A549 (cell line): ENCODE measurements around the gene STRN. TPM values are rescaled to one million over a fixed set of nuclear protein-coding genes. Genes with fewer than 3 reads are reported as not detected.
"Not testable (repeated sequence)": the region's sequence is repeated elsewhere in the genome, so short reads cannot be mapped to it uniquely, and the experiment has no call there.

Experiments used
- ATAC-seq, 2 experiments: fragments of 200-7000 bp in 1 of 2; fragments of >200 bp in 1 of 2; cut with Nextera tagmentation in 1 of 2; cut with Tn5 transposase in 1 of 2; 3 replicates each; pipeline versions ENCODE4 v1.8.0 to v1.9.1; 2018 to 2020; ENCODE audit warnings: mild to moderate bottlenecking in 1 of 2, moderate library complexity in 1 of 2
- CTCF ChIA-PET: fragments of 300-600 bp; sonication (Branson Sonifier 250); formaldehyde crosslinking; extraction: SDS; loops from one replicate; lab custom pipeline; 2021; ENCODE audit warnings: antibody characterized with exemption, inconsistent platforms; lab: Yijun Ruan, JAX
- POLR2A ChIA-PET: fragments of 350-600 bp; formaldehyde crosslinking; extraction: SDS; loops from one replicate; lab custom pipeline; 2021; ENCODE audit warnings: antibody characterized with exemption, inconsistent platforms; lab: Yijun Ruan, JAX
- DNase-seq, 2 experiments: peaks; one replicate each; pipeline versions ENCODE4 v3.0.0 to v3.0.0-alpha.2; 2011 to 2016; ENCODE audit warnings: low read depth in 1 of 2, low spot score in 1 of 2
- FAIRE-seq: peaks from 2 replicates; lab custom pipeline; 2011; peaks lifted over from hg19 to GRCh38; lab: Jason Lieb, UNC
- H3K27ac ChIP-seq, 2 experiments: fragments of >200 bp; sonication (Bioruptor Twin); formaldehyde crosslinking; 3 replicates each; pipeline ENCODE4 v1.5.1; 2016 to 2017
- H3K4me1 ChIP-seq: fragments of >200 bp; sonication (Bioruptor Twin); formaldehyde crosslinking; 3 replicates; pipeline ENCODE4 v1.6.1; 2016
- H3K4me2 ChIP-seq: fragments of >200 bp; sonication (Bioruptor Twin); formaldehyde crosslinking; 3 replicates; pipeline ENCODE4 v1.6.1; 2016
- H3K4me3 ChIP-seq: fragments of >200 bp; sonication (Bioruptor Twin); formaldehyde crosslinking; 3 replicates; pipeline ENCODE4 v1.5.1; 2016
- H3K9me3 ChIP-seq: fragments of >200 bp; sonication (Bioruptor Twin); formaldehyde crosslinking; 3 replicates; pipeline ENCODE4 v1.6.1; 2016
- CBX2 ChIP-seq: fragments of 200-600 bp; sonication (generic); IDR thresholded peaks from 2 replicates; pipeline ENCODE4 v1.6.1; 2016; ENCODE audit warnings: low read depth, mild to moderate bottlenecking, borderline replicate concordance
- CEBPB ChIP-seq, 2 experiments: fragments of >200 bp in 1 of 2; sonication (Bioruptor Twin) in 1 of 2; formaldehyde crosslinking in 1 of 2; IDR thresholded peaks; 2 replicates each; pipeline ENCODE4 v1.6.1; 2012 to 2016
- CHD4 ChIP-seq: fragments of 200-600 bp; sonication (generic); IDR thresholded peaks from 2 replicates; pipeline ENCODE4 v1.6.1; 2016; ENCODE audit warnings: antibody characterized with exemption, mild to moderate bottlenecking, borderline replicate concordance
- FOSL2 ChIP-seq, 2 experiments: fragments of 450-650 bp in 1 of 2; fragments of >200 bp in 1 of 2; sonication (Bioruptor Twin) in 1 of 2; formaldehyde crosslinking; IDR thresholded peaks; 2 replicates each; pipeline versions ENCODE4 v1.5.0 to v1.6.1; 2016 to 2020; ENCODE audit warnings: mild to moderate bottlenecking in 1 of 2, moderate library complexity in 1 of 2
- FOXS1 ChIP-seq: fragments of 250-450 bp; sonication (Bioruptor Pico); IDR thresholded peaks from 2 replicates; pipeline ENCODE4 v1.5.0; 2020; ENCODE audit warnings: mild to moderate bottlenecking, moderate library complexity
- HDAC2 ChIP-seq: fragments of 200-600 bp; sonication (generic); IDR thresholded peaks from 2 replicates; pipeline ENCODE4 v1.6.1; 2016
- JUNB ChIP-seq: fragments of >200 bp; sonication (Bioruptor Twin); formaldehyde crosslinking; IDR thresholded peaks from 2 replicates; pipeline ENCODE4 v1.6.1; 2016
- MAFK ChIP-seq: fragments of 450-650 bp; IDR thresholded peaks from 2 replicates; pipeline ENCODE4 v1.6.1; 2014; ENCODE audit not compliant: partially characterized antibody
- MAX ChIP-seq: IDR thresholded peaks from 2 replicates; pipeline ENCODE4 v1.6.1; 2012
- RFX5 ChIP-seq: fragments of 450-650 bp; IDR thresholded peaks from 2 replicates; pipeline ENCODE4 v1.7.1; 2014; ENCODE audit warnings: antibody characterized with exemption, mild to moderate bottlenecking, moderate library complexity
- WGBS: methylation state at CpG from one replicate; pipeline ENCODE4 v1.1.6; 2017; ENCODE audit errors: missing lambda C conversion rate; 5-methylcytosine and 5-hydroxymethylcytosine counted together
- polyA plus RNA-seq, 4 experiments: library from polyadenylated mRNA; depleted of rRNA in 3 of 4; stranded (reverse); fragments of >200 nt; fragmentation: RNase III in 1 of 4; extraction: RNeasy Plus Mini Kit Qiagen cat#74134 plus additional on column Dnase treatment in 1 of 4; gene quantifications; 2 replicates in 3 of 4; 3 replicates in 1 of 4; pipeline ENCODE4 v1.2.3, GENCODE V29; 2011 to 2017

STRN gene
- polyA plus RNA-seq, 2 of the 4 experiments (the other 2 are of a cell fraction): 13.1 to 36.0 TPM

- Histone ChIP-seq H3K9me3 (no peaks in the 10 kb centered on the region), H3K4me3 (no peak overlapping the region), H3K4me2 (no peak overlapping the region), H3K27ac (no peak overlapping the region), H3K4me1 (no peaks in the 10 kb centered on the region)
- DNase-seq: no peak
- FAIRE-seq: no peak
- CTCF ChIA-PET: interaction anchor here (0.6 to 0.9 kb wide), 2 partner anchors 11 kb away, joined by 3 to 4 read pairs; no protein-coding TSS in a partner anchor
- no peak for ATAC-seq
- WGBS: 92% methylated on average over 4 of the region's 4 CpGs
- TF ChIP-seq FOXS1 (CRISPR knock-in tag): no peak
- TF ChIP-seq MAX: no peak
- TF ChIP-seq CHD4: no peak
- TF ChIP-seq RFX5: no peak
- no peak for TF ChIP-seq HDAC2
- TF ChIP-seq JUNB: no peak
- no peak for TF ChIP-seq CBX2
- POLR2A ChIA-PET: no interaction called here
These were observed 24.5 kb downstream of the STRN start for GRCh38 chr2:36941867-36942266.

GRCh38 chr2:36936526-36936925 is 29.8 kb downstream of the STRN start:
- H3K4me3 ChIP-seq, H3K4me2 ChIP-seq, H3K9me3 ChIP-seq, DNase-seq, FAIRE-seq, ATAC-seq, POLR2A ChIA-PET, H3K4me1 ChIP-seq, H3K27ac ChIP-seq, CTCF ChIA-PET: not testable (repeated sequence)
- TF ChIP-seq MAFK: peak; percentile 65

GRCh38 chr2:36931688-36932087 is 34.6 kb downstream of the STRN start:
- DNase-seq, POLR2A ChIA-PET, H3K27ac ChIP-seq, H3K9me3 ChIP-seq, FAIRE-seq, ATAC-seq, H3K4me3 ChIP-seq: not testable (repeated sequence)
- CTCF ChIA-PET: interaction anchor here (0.6 to 1.3 kb wide), 3 partner anchors 10 to 1475 kb away, joined by 3 to 4 read pairs (median 3); no protein-coding TSS in a partner anchor
- H3K4me2 ChIP-seq: peak overlapping the region; percentile 56; the same call in 2 of the 3 replicates
- H3K4me1 ChIP-seq: peaks cover 19% of the 10 kb centered on the region
- WGBS: 93% methylated on average over 6 of the region's 6 CpGs

- H3K4me3 ChIP-seq, H3K9me3 ChIP-seq, ATAC-seq, POLR2A ChIA-PET, FAIRE-seq: not testable (repeated sequence)
- Histone ChIP-seq H3K4me2 (peak overlapping the region; percentile 56), H3K27ac (peak overlapping the region; percentile 33 to 78), H3K4me1 (peaks cover 26% of the 10 kb centered on the region)
- peak in 1 of 2 experiments; percentile 9 for DNase-seq
- CTCF ChIA-PET: interaction anchor here (0.6 to 1.3 kb wide), 4 partner anchors 8 to 42 kb away, joined by 3 to 4 read pairs (median 4); no protein-coding TSS in a partner anchor
- 62% methylated on average over 7 of the region's 7 CpGs for WGBS
These were observed 35.4 kb downstream of the STRN start for GRCh38 chr2:36930787-36931410.

GRCh38 chr2:36926175-36927132 is 39.9 kb downstream of the STRN start:
- ATAC-seq; H3K27ac ChIP-seq; H3K9me3 ChIP-seq; DNase-seq; FAIRE-seq; H3K4me3 ChIP-seq; TF ChIP-seq FOSL2 (IDR thresholded peaks at IDR 0.05): not testable (repeated sequence)
- ChIA-PET CTCF (interaction anchor here (1.8 to 3.6 kb wide), 2 partner anchors 8 to 147 kb away, joined by 5 to 13 read pairs; no protein-coding TSS in a partner anchor), POLR2A (interaction anchor here (0.5 kb wide), 1 partner anchor 11 kb away, joined by 3 read pairs; no protein-coding TSS in a partner anchor)
- peaks cover 22% of the 10 kb centered on the region for H3K4me1 ChIP-seq
- H3K4me2 ChIP-seq: peak overlapping the region; percentile 10; the same call in 1 of the 3 replicates
- TF ChIP-seq CEBPB (IDR thresholded peaks at IDR 0.05) (peak; percentile 65 to 76), FOSL2 (CRISPR knock-in tag; IDR thresholded peaks at IDR 0.05) (0 out of 2 replicates have a peak, but pooled peaks have one; percentile 32)
- WGBS: 55% methylated on average over 5 of the region's 5 CpGs

- WGBS: 97% methylated on average over 10 of the region's 10 CpGs
- POLR2A ChIA-PET, H3K9me3 ChIP-seq, H3K4me2 ChIP-seq, CTCF ChIA-PET, H3K27ac ChIP-seq, FAIRE-seq, ATAC-seq, H3K4me3 ChIP-seq, DNase-seq: not testable (repeated sequence)
- peaks cover 10% of the 10 kb centered on the region; the same call in 2 of the 3 replicates for H3K4me1 ChIP-seq
These were observed 43.7 kb downstream of the STRN start for GRCh38 chr2:36922629-36923028.
